Limb (tissue), 2 donors: ENCODE data around the gene NASP.

Source experiments
- DNase-seq, 2 donors: peaks; one replicate each; pipeline ENCODE4 v3.0.0-alpha.2; 2016; ENCODE audit errors: extremely low spot score in 2 of 2

The NASP gene

GRCh38 chr1:45619149-45619921, 35.5 kb downstream of the NASP start:
- DNase-seq = no peak

GRCh38 chr1:45620588-45621500, 37.0 kb downstream of the NASP start:
- DNase-seq = no peak

GRCh38 chr1:45621501-45621836, 37.6 kb downstream of the NASP start:
- no peak for DNase-seq

- no peak for DNase-seq
Measured at GRCh38 chr1:45621895-45622523, 38.2 kb downstream of the NASP start.

- peak in 1 of 2 donors; percentile 50 for DNase-seq
Measured at GRCh38 chr1:45622524-45623394, 38.9 kb downstream of the NASP start.

GRCh38 chr1:45623972-45624371, 40.1 kb downstream of the NASP start, which contains the start of gene CCDC17:
Gene CCDC17, minus strand, starts transcription at chr1:45624054. Its CDS starts 145 bp downstream, at chr1:45623909.
- no peak for DNase-seq

- DNase-seq = no peak
Measured at GRCh38 chr1:45629035-45629434, 45.2 kb downstream of the NASP start.

GRCh38 chr1:45630429-45630828, 46.6 kb downstream of the NASP start:
- DNase-seq = no peak

- no peak for DNase-seq
Measured at GRCh38 chr1:45635211-45635610, 51.4 kb downstream of the NASP start.

GRCh38 chr1:45640293-45640692, 56.5 kb downstream of the NASP start:
- DNase-seq = no peak

- DNase-seq = no peak
Measured at GRCh38 chr1:45643321-45643720, 59.5 kb downstream of the NASP start.

GRCh38 chr1:45643978-45644377, 60.1 kb downstream of the NASP start:
- DNase-seq = no peak

- no peak for DNase-seq
Measured at GRCh38 chr1:45644661-45645060, 60.8 kb downstream of the NASP start.

- no peak for DNase-seq
Measured at GRCh38 chr1:45647248-45648021, 63.6 kb downstream of the NASP start.

- DNase-seq = no peak
Measured at GRCh38 chr1:45654540-45655280, 70.9 kb downstream of the NASP start.

GRCh38 chr1:45656573-45657226, 72.9 kb downstream of the NASP start:
- DNase-seq = no peak

- no peak for DNase-seq
Measured at GRCh38 chr1:45658171-45658570, 74.3 kb downstream of the NASP start.

- no peak for DNase-seq
Measured at GRCh38 chr1:45659222-45659621, 75.4 kb downstream of the NASP start.

- DNase-seq = no peak
Measured at GRCh38 chr1:45660336-45660735, 76.5 kb downstream of the NASP start.
